OCI-LY7 (cell line): Measurements from ENCODE around the gene CDAN1.
"Not testable (repeated sequence)": the region's sequence is repeated elsewhere in the genome, so short reads cannot be mapped to it uniquely, and the experiment has no call there.

ENCODE experiments used
- CTCF ChIP-seq: fragments of 200-600 bp; sonication (generic); conservative IDR thresholded peaks from 2 replicates; pipeline ENCODE4 v1.5.1; 2014; ENCODE audit warnings: mild to moderate bottlenecking, antibody characterized with exemption, low read length, moderate library complexity, mixed read lengths
- EZH2phosphoT487 ChIP-seq: fragments of 200-600 bp; sonication (generic); IDR thresholded peaks from 2 replicates; pipeline ENCODE4 v1.6.1; 2018; ENCODE audit warnings: low read depth, borderline replicate concordance, mild to moderate bottlenecking, mixed run types, antibody characterized with exemption, low read length, moderate library complexity, mixed read lengths

- TF ChIP-seq CTCF, EZH2phosphoT487: not testable (repeated sequence)
Observed at GRCh38 chr15:42764154-42764731, 27.3 kb upstream of the CDAN1 start.
